ENCODE results near the gene TASP1.

TASP1 gene

GRCh38 chr20:13581451-13581850 is 57.3 kb downstream of the TASP1 start:
- intact Hi-C loops (cut with micrococcal nuclease), result no loop called here
- H3K4me1 Mint-ChIP-seq (ENCODE audit: low read depth), result no peaks in the 10 kb centered on the region
- H3K36me3 Mint-ChIP-seq (ENCODE audit: low read depth), result peaks cover 34% of the 10 kb centered on the region

DNA sequence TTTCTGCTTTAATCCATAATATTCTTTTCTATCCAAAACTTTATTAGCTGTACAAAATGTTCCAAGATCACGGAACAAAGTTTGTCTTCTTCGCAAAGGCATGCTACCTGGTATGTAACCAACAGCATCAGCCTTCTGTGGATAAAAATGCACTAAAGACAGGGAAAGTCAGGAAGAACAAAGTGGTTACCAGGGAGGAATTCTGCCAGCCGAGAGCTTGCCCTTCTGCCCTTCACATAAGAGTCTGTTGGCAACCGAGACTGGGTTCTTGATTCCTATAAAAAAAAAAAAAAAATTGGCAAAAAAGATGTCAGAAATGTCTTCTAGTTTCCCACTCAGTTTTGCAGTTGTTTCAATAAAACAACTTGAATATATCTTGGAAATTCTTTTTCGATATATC is 58.0 kb downstream of the TASP1 start:
- intact Hi-C loops (cut with micrococcal nuclease), result no loop called here
- Mint-ChIP-seq H3K27ac (no peak overlapping the region), H3K4me3 (no peak overlapping the region), H3K9me3 (peaks cover 9% of the 10 kb centered on the region), H3K4me1 (ENCODE audit: low read depth) (no peaks in the 10 kb centered on the region), H3K27me3 (no peaks in the 10 kb centered on the region), H3K36me3 (ENCODE audit: low read depth) (peaks cover 34% of the 10 kb centered on the region)

More at GRCh38 chr20:13581451-13581850, 57.3 kb downstream of the TASP1 start:
- Mint-ChIP-seq H3K9me3 (peaks cover 8% of the 10 kb centered on the region), H3K27me3 (no peaks in the 10 kb centered on the region), H3K4me3 (no peak overlapping the region), H3K27ac (no peak overlapping the region)

DNA sequence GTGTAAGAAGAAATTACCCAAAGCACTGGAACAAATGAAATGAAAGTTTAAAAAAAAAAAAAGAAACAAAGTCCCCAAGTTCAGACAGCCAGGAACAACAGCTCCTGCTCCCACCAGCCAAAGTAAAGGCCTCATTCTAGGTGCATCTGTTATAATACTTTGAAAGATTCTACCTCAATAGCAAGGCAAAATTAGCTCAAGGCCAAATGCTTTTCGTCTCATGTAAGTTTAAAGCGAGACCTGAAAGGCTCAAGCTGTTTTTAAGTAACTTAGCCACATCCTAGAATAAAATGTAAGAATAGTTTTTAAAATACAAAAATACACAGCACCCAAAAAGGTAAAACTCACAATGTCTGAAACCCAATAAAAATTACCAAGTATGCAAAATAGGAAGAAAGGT is 64.7 kb downstream of the TASP1 start:
- Mint-ChIP-seq H3K4me3 (no peak overlapping the region), H3K27ac (no peak overlapping the region)
- intact Hi-C loops (cut with micrococcal nuclease), result no loop called here

DNA sequence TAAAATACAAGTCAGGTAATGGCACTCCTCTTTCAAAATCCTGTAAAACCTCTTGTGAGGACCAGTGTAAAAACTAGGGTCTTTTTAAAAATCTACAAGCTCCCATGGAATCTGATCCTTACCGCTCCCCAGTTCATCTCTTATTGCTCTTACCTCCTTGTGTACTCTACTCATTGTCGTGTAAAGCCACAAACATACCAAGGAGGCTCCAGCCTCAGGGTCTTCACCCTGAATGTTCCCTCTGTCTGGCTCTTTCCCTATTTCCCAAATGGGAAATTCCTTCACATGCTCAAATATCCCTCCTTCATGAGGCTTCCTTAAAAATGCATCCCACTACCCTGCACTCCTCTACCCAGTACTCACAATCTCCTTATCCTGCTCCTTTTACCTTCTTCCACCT is 67.1 kb downstream of the TASP1 start:
- intact Hi-C loops (cut with micrococcal nuclease), result no loop called here
- Mint-ChIP-seq H3K4me1 (ENCODE audit: low read depth) (peaks cover 5% of the 10 kb centered on the region), H3K4me3 (no peak overlapping the region), H3K36me3 (ENCODE audit: low read depth) (peaks cover 10% of the 10 kb centered on the region), H3K27ac (no peak overlapping the region), H3K9me3 (peaks cover 11% of the 10 kb centered on the region), H3K27me3 (no peaks in the 10 kb centered on the region)

More for the DNA sequence above, 64.7 kb downstream of the TASP1 start:
- Mint-ChIP-seq H3K36me3 (ENCODE audit: low read depth) (peaks cover 22% of the 10 kb centered on the region), H3K4me1 (ENCODE audit: low read depth) (no peaks in the 10 kb centered on the region), H3K27me3 (no peaks in the 10 kb centered on the region), H3K9me3 (peaks cover 11% of the 10 kb centered on the region)

DNA sequence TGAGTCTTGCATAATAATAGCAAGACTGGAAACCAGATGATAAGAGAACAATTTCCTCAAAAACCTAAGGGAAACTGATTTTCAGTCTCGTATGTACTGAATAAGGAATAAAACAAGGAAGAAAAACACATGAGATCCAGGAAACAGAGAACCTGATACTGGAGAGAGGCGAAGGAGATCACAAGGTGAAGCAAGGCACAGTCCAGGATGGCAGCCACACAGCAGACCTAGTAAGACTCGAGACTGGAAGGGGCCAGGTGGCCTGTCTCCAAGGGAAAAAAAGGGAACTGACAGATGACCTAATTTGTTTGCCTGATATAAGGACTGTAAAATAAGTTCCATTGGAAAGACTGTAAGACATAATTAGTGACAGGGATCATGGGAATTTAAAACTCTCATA is 71.1 kb downstream of the TASP1 start:
- intact Hi-C loops (cut with micrococcal nuclease), result no loop called here
- peaks cover 5% of the 10 kb centered on the region for H3K4me1 Mint-ChIP-seq (ENCODE audit: low read depth)
- no peaks in the 10 kb centered on the region for H3K27me3 Mint-ChIP-seq
- no peaks in the 10 kb centered on the region for H3K36me3 Mint-ChIP-seq (ENCODE audit: low read depth)
- no peak overlapping the region for H3K4me3 Mint-ChIP-seq
- H3K9me3 Mint-ChIP-seq, result no peaks in the 10 kb centered on the region
- H3K27ac Mint-ChIP-seq, result no peak overlapping the region

- intact Hi-C loops (cut with micrococcal nuclease), result no loop called here
- no peaks in the 10 kb centered on the region for H3K36me3 Mint-ChIP-seq (ENCODE audit: low read depth)
- H3K27ac Mint-ChIP-seq, result no peak overlapping the region
- no peaks in the 10 kb centered on the region for H3K9me3 Mint-ChIP-seq
- no peak overlapping the region for H3K4me3 Mint-ChIP-seq
- no peaks in the 10 kb centered on the region for H3K27me3 Mint-ChIP-seq
- peaks cover 5% of the 10 kb centered on the region for H3K4me1 Mint-ChIP-seq (ENCODE audit: low read depth)
Measured at GRCh38 chr20:13563854-13564253, 74.9 kb downstream of the TASP1 start.

DNA sequence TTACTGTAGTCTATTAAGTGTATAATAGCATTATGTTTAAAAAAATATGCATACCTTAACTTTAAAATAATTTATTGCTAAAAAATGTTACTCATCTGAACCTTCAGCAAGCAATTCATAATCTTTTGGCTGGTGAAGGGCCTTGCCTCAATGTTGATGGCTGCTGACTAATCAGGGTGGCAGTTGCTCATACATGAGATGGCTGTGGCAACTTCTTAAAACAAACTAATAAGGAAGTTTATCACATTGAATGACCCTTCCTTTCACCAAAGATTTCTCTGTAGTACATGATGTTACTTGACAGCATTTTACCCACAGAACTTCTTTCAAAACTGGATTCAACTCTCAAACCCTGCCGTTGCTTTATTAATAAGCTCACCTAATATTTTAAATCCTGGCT is 84.0 kb downstream of the TASP1 start:
- Mint-ChIP-seq H3K4me1 (ENCODE audit: low read depth) (no peaks in the 10 kb centered on the region), H3K9me3 (no peaks in the 10 kb centered on the region), H3K4me3 (no peak overlapping the region), H3K36me3 (ENCODE audit: low read depth) (no peaks in the 10 kb centered on the region), H3K27ac (no peak overlapping the region), H3K27me3 (no peaks in the 10 kb centered on the region)
- intact Hi-C loops (cut with micrococcal nuclease), result no loop called here

- intact Hi-C loops (cut with micrococcal nuclease), result no loop called here
- no peaks in the 10 kb centered on the region for H3K4me1 Mint-ChIP-seq (ENCODE audit: low read depth)
- no peak overlapping the region for H3K27ac Mint-ChIP-seq
- no peak overlapping the region for H3K4me3 Mint-ChIP-seq
- H3K27me3 Mint-ChIP-seq, result no peaks in the 10 kb centered on the region
- H3K36me3 Mint-ChIP-seq (ENCODE audit: low read depth), result no peaks in the 10 kb centered on the region
- no peaks in the 10 kb centered on the region for H3K9me3 Mint-ChIP-seq
Measured at GRCh38 chr20:13554076-13554475, 84.7 kb downstream of the TASP1 start.

DNA sequence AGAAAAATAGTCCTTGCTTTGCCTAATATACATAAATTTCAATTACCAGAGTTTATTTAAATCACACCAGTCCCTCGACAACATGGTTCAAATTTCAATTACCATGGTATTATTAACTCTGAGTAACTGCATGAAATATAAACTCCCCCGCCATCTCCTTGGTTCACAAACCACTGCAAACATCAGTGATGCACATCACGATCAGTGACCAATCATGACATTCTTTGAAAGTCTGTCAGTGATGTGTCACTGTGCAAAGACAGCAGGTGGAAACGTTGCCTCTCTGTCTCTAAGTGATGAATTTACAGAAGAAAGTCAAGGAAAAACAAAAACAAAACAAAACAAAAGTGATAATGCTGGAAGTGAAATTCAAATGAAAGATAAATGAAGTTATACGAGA is 86.7 kb downstream of the TASP1 start:
- no peaks in the 10 kb centered on the region for H3K27me3 Mint-ChIP-seq
- no peak overlapping the region for H3K4me3 Mint-ChIP-seq
- no peaks in the 10 kb centered on the region for H3K36me3 Mint-ChIP-seq (ENCODE audit: low read depth)
- H3K27ac Mint-ChIP-seq, result no peak overlapping the region
- no peaks in the 10 kb centered on the region for H3K9me3 Mint-ChIP-seq
- intact Hi-C loops (cut with micrococcal nuclease), result no loop called here
- H3K4me1 Mint-ChIP-seq (ENCODE audit: low read depth), result no peaks in the 10 kb centered on the region

DNA sequence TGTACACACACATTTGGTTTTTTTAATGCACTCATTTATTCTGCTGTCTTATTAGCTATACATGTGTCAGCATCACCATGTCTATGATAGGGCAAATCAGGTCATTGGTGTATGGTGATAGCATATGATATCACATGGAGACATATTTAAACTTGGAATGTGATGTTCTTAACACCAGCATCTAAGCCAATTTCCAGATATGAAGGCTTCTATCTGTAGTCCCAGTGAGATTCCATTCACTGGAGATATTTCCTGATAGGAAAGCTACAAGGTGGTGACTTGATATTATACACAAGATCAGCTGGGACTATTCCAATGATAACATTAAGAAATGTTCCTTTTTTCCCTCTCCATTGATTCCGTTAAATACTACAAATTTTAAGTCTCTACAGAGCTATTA is 89.3 kb downstream of the TASP1 start:
- intact Hi-C loops (cut with micrococcal nuclease), result loop anchor here (10.0 kb wide), 1 partner anchor 625 kb away; no protein-coding TSS in a partner anchor

GRCh38 chr20:13546497-13547131 is 92.1 kb downstream of the TASP1 start:
- no peaks in the 10 kb centered on the region for H3K36me3 Mint-ChIP-seq (ENCODE audit: low read depth)
- intact Hi-C loops (cut with micrococcal nuclease), result loop anchor here (1.0 to 10.0 kb wide), 4 partner anchors 87 to 622 kb away; no protein-coding TSS in a partner anchor
- H3K9me3 Mint-ChIP-seq, result no peaks in the 10 kb centered on the region
- H3K27ac Mint-ChIP-seq, result no peak overlapping the region
- H3K4me3 Mint-ChIP-seq, result no peak overlapping the region
- H3K27me3 Mint-ChIP-seq, result no peaks in the 10 kb centered on the region
- no peaks in the 10 kb centered on the region for H3K4me1 Mint-ChIP-seq (ENCODE audit: low read depth)

More for the DNA sequence above, 89.3 kb downstream of the TASP1 start:
- H3K27ac Mint-ChIP-seq, result no peak overlapping the region
- H3K9me3 Mint-ChIP-seq, result no peaks in the 10 kb centered on the region
- no peaks in the 10 kb centered on the region for H3K27me3 Mint-ChIP-seq
- no peaks in the 10 kb centered on the region for H3K4me1 Mint-ChIP-seq (ENCODE audit: low read depth)
- no peak overlapping the region for H3K4me3 Mint-ChIP-seq
- H3K36me3 Mint-ChIP-seq (ENCODE audit: low read depth), result no peaks in the 10 kb centered on the region

- no peaks in the 10 kb centered on the region for H3K27me3 Mint-ChIP-seq
- H3K9me3 Mint-ChIP-seq, result no peaks in the 10 kb centered on the region
- H3K36me3 Mint-ChIP-seq (ENCODE audit: low read depth), result no peaks in the 10 kb centered on the region
- intact Hi-C loops (cut with micrococcal nuclease), result loop anchor here (1.0 to 10.0 kb wide), 4 partner anchors 86 to 621 kb away; no protein-coding TSS in a partner anchor
- no peak overlapping the region for H3K27ac Mint-ChIP-seq
- H3K4me3 Mint-ChIP-seq, result no peak overlapping the region
- no peaks in the 10 kb centered on the region for H3K4me1 Mint-ChIP-seq (ENCODE audit: low read depth)
Measured at GRCh38 chr20:13545790-13546189, 92.9 kb downstream of the TASP1 start.

DNA sequence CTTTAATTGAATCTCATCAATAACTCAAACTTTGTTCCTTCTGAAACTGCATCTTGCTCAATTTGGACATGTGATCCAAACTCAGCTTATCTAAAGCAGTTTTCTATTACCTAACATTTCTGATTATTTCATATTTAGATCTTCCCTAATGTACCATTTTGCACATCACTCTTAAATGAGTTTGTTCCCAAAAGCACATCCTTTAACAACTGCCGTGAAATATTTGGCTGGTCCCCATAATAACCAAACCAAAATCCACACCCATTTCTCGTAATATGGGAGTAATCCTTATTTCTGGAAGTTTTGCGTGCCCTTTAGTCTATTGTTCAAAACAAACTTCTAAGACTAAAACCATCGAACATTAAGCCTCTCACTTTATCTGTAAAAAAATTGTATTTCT is 94.9 kb downstream of the TASP1 start:
- Mint-ChIP-seq H3K27me3 (no peaks in the 10 kb centered on the region), H3K9me3 (no peaks in the 10 kb centered on the region), H3K36me3 (ENCODE audit: low read depth) (no peaks in the 10 kb centered on the region), H3K27ac (no peak overlapping the region), H3K4me3 (no peak overlapping the region), H3K4me1 (ENCODE audit: low read depth) (no peaks in the 10 kb centered on the region)
- intact Hi-C loops (cut with micrococcal nuclease), result loop anchor here (10.0 kb wide), 1 partner anchor 619 kb away; no protein-coding TSS in a partner anchor

- Mint-ChIP-seq H3K27ac (no peak overlapping the region), H3K36me3 (ENCODE audit: low read depth) (peaks cover 6% of the 10 kb centered on the region), H3K9me3 (no peaks in the 10 kb centered on the region), H3K4me3 (no peak overlapping the region), H3K4me1 (ENCODE audit: low read depth) (no peaks in the 10 kb centered on the region), H3K27me3 (no peaks in the 10 kb centered on the region)
- intact Hi-C loops (cut with micrococcal nuclease), result no loop called here
Measured at GRCh38 chr20:13535627-13536026, 103.1 kb downstream of the TASP1 start.

- Mint-ChIP-seq H3K4me1 (ENCODE audit: low read depth) (no peaks in the 10 kb centered on the region), H3K27me3 (no peaks in the 10 kb centered on the region), H3K27ac (no peak overlapping the region), H3K36me3 (ENCODE audit: low read depth) (peaks cover 6% of the 10 kb centered on the region), H3K9me3 (no peaks in the 10 kb centered on the region), H3K4me3 (no peak overlapping the region)
- intact Hi-C loops (cut with micrococcal nuclease), result no loop called here
Measured at GRCh38 chr20:13533946-13534345, 104.8 kb downstream of the TASP1 start.

All from dendritic cell treated with granulocyte-macrophage colony-stimulating factor and Interleukin-4, amounts not matched to agents 40 ng/mL and 50 ng/mL, for 4 days (primary cell).